ENCODE data around the gene COL4A6. TPM values are rescaled to one million over a fixed set of nuclear protein-coding genes. Genes with fewer than 3 reads are reported as not detected.

Gene COL4A6
- total and polyA plus RNA-seq, 2 of the 4 experiments (the other 2 are of a cell fraction) = 0.36 to 0.74 TPM

- Histone ChIP-seq H3K4me3 (ENCODE audit: insufficient read depth, low read depth, low read length) (no peak overlapping the region), H3K9ac (ENCODE audit: low read depth, low read length) (no peak overlapping the region), H3K79me1 (ENCODE audit: low read depth in 1 of 2, low read length in 2 of 2) (no peaks in the 10 kb centered on the region), H3K36me3 (ENCODE audit: control insufficient read depth, insufficient read depth, low read length) (no peaks in the 10 kb centered on the region), H3K18ac (ENCODE audit: low read depth, low read length) (no peak overlapping the region), H2AFZ (replicated peaks; ENCODE audit: low read length, poor library complexity) (no peak overlapping the region), H3K9me3 (ENCODE audit: control insufficient read depth, insufficient read depth, low read length) (no peaks in the 10 kb centered on the region), H2AK9ac (replicated peaks; ENCODE audit: low read depth, low read length, poor library complexity) (no peak overlapping the region), H2BK5ac (ENCODE audit: low read depth, low read length, poor library complexity, severe bottlenecking) (no peak overlapping the region), H3K27me3 (ENCODE audit: control insufficient read depth, insufficient read depth, low read length) (peaks cover 5% of the 10 kb centered on the region), H4K91ac (ENCODE audit: insufficient read depth, low read depth, low read length) (no peak overlapping the region), H2BK120ac (ENCODE audit: low read depth, low read length) (no peak overlapping the region), H4K20me1 (ENCODE audit: insufficient read depth, low read length) (no peaks in the 10 kb centered on the region), H3K14ac (replicated peaks; ENCODE audit: low read depth, low read length) (no peak overlapping the region), H3K23ac (ENCODE audit: low read depth, low read length) (no peak overlapping the region), H2BK20ac (ENCODE audit: low read depth, low read length) (no peak overlapping the region), H3K56ac (ENCODE audit: extremely low read depth, insufficient read depth, low read length) (no peak overlapping the region), H3K4me1 (ENCODE audit: control insufficient read depth, insufficient read depth, low read length) (no peaks in the 10 kb centered on the region), H3K4me2 (ENCODE audit: low read depth, low read length) (no peak overlapping the region), H3K4ac (ENCODE audit: low read depth, low read length) (no peak overlapping the region), H3K27ac (ENCODE audit: insufficient read depth, low read length) (no peak overlapping the region), H2AK5ac (ENCODE audit: low read depth, low read length) (no peak overlapping the region), H3K9me1 (ENCODE audit: insufficient read depth, low read length) (no peaks in the 10 kb centered on the region), H4K8ac (ENCODE audit: low read depth in 2 of 2, low read length in 2 of 2) (no peak overlapping the region), H2BK15ac (ENCODE audit: low read depth, low read length) (no peak overlapping the region), H4K5ac (ENCODE audit: low read depth, low read length) (no peak overlapping the region)
- in situ Hi-C loops (cut with MboI; ENCODE audit: low sequenced_read_pairs) (no loop called here), dilution Hi-C loops (cut with HindIII; ENCODE audit: low sequenced_read_pairs, unreplicated experiment) (no loop called here), intact Hi-C loops (cut with micrococcal nuclease) (no loop called here)
- CTCF ChIA-PET = no interaction called here
- no TSS peak for BruUV-seq (replicated peaks)
- DNase-seq (no peak), ATAC-seq (ENCODE audit: low read depth) (no peak)
- WGBS, 2 experiments (ENCODE audit: extremely low coverage in 2 of 2, insufficient read length in 1 of 2) = 83% methylated on average over 1 of the region's 1 CpG; no CpG with 5 or more reads in 1 of the 2 experiments
- TF ChIP-seq, protein P1, sequence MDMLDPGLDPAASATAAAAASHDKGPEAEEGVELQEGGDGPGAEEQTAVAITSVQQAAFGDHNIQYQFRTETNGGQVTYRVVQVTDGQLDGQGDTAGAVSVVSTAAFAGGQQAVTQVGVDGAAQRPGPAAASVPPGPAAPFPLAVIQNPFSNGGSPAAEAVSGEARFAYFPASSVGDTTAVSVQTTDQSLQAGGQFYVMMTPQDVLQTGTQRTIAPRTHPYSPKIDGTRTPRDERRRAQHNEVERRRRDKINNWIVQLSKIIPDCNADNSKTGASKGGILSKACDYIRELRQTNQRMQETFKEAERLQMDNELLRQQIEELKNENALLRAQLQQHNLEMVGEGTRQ (IDR thresholded peaks at IDR 0.05; ENCODE audit: low read depth, low read length) = no peak
- TF ChIP-seq CTCF (conservative IDR thresholded peaks at IDR 0.05; ENCODE audit: low read depth, low read length) = no peak
- no peak for TF ChIP-seq RAD21 (IDR thresholded peaks at IDR 0.05; ENCODE audit: low read length)
- TF ChIP-seq RCOR1 (IDR thresholded peaks at IDR 0.05; ENCODE audit: insufficient replicate concordance, low read length) = no peak
- no peak for TF ChIP-seq MAFK (IDR thresholded peaks at IDR 0.05; ENCODE audit: low read depth, low read length)
- TF ChIP-seq MAZ (IDR thresholded peaks at IDR 0.05; ENCODE audit: borderline replicate concordance, low read depth, low read length) = no peak
- TF ChIP-seq POLR2A (IDR thresholded peaks at IDR 0.05; ENCODE audit: low read depth, low read length) = no peak
- TF ChIP-seq CHD1 (IDR thresholded peaks at IDR 0.05; ENCODE audit: low read depth, low read length) = no peak
- TF ChIP-seq CEBPB (IDR thresholded peaks at IDR 0.05; ENCODE audit: low read depth, low read length) = no peak
- no peak for TF ChIP-seq NFE2L2 (IDR thresholded peaks at IDR 0.05; ENCODE audit: low read depth, low read length)
- TF ChIP-seq BHLHE40 (IDR thresholded peaks at IDR 0.05; ENCODE audit: low read depth, low read length) = no peak
- no peak for TF ChIP-seq RFX5 (IDR thresholded peaks at IDR 0.05; ENCODE audit: low read depth, low read length)
- no peak for TF ChIP-seq FOS (IDR thresholded peaks at IDR 0.05; ENCODE audit: low read depth, low read length)
- no peak for TF ChIP-seq SMC3 (IDR thresholded peaks at IDR 0.05; ENCODE audit: low read depth, low read length)
- no peak for TF ChIP-seq MXI1 (IDR thresholded peaks at IDR 0.05; ENCODE audit: borderline replicate concordance, low read depth, low read length)
- TF ChIP-seq, protein P2, sequence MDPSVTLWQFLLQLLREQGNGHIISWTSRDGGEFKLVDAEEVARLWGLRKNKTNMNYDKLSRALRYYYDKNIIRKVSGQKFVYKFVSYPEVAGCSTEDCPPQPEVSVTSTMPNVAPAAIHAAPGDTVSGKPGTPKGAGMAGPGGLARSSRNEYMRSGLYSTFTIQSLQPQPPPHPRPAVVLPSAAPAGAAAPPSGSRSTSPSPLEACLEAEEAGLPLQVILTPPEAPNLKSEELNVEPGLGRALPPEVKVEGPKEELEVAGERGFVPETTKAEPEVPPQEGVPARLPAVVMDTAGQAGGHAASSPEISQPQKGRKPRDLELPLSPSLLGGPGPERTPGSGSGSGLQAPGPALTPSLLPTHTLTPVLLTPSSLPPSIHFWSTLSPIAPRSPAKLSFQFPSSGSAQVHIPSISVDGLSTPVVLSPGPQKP (IDR thresholded peaks at IDR 0.05; ENCODE audit: borderline replicate concordance, low read depth, low read length) = no peak
- POLR2A ChIA-PET (ENCODE audit: unreplicated experiment) = no interaction called here
Measured at GRCh38 chrX:108353452-108353851, 84.8 kb downstream of the COL4A6 start.
